HFF-Myc (cell line): ENCODE results near the gene ALOX15B.

Experiments used
- DNase-seq: peaks from one replicate; pipeline ENCODE4 v3.0.0-alpha.2; 2011; ENCODE audit warnings: low read depth; ENCODE audit errors: extremely low read depth
- H3K4me3 ChIP-seq: replicated peaks from 2 replicates; pipeline ENCODE4 v1.5.1; 2011; ENCODE audit warnings: low read depth, mild to moderate bottlenecking, control low read depth, low read length
- CTCF ChIP-seq: IDR thresholded peaks from 2 replicates; pipeline ENCODE4 v1.5.1; 2012; ENCODE audit warnings: mild to moderate bottlenecking, low read depth, low read length, control low read depth; ENCODE audit errors: missing control alignments

The ALOX15B gene

GRCh38 chr17:8029121-8029520, 9.7 kb upstream of the ALOX15B start:
- no peak for TF ChIP-seq CTCF
- no peak overlapping the region for H3K4me3 ChIP-seq
- no peak for DNase-seq

DNA sequence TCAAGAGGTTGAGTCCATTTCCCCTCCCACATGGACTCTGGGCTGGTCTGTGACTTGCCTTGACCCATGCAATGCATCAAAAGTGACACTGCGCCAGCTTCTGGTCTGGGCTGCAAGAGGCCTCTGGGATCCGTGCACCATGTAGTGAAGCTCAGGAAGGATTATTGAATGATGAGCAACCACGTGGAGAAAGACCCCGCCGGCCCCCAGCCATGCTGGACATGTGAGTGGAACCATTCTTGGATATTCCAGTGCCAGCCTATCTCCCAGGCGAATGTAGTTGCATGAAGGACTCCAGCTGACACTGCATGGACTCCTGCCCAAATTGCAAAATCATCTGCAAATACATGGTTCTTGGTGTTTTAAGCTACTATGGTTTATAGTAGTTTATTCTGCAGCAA, 7.6 kb upstream of the ALOX15B start:
- DNase-seq = no peak
- no peak for TF ChIP-seq CTCF
- H3K4me3 ChIP-seq = no peak overlapping the region

DNA sequence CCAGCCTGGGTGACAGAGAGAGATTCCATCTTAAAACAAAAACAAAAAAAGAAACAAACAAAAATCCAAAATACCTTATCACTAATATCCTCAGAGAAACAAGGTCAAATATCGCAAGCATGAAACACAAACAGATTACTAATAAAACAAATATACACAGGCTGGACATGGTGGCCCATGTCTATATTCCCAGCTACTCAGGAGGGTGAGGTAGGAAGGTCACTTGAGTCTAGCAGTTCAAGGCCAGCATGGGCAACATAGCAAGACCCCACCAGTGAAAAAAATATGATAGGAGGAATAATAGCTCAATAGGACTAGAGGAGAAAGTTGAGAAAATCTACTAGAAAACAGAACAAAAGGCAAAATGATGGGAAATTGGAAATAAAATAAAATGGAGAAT, 6.9 kb upstream of the ALOX15B start:
- no peak for TF ChIP-seq CTCF

GRCh38 chr17:8032442-8032841, 6.4 kb upstream of the ALOX15B start:
- no peak for TF ChIP-seq CTCF
- no peak for DNase-seq
- no peak overlapping the region for H3K4me3 ChIP-seq

More for the DNA sequence above, 6.9 kb upstream of the ALOX15B start:
- H3K4me3 ChIP-seq = no peak overlapping the region
- DNase-seq = no peak

DNA sequence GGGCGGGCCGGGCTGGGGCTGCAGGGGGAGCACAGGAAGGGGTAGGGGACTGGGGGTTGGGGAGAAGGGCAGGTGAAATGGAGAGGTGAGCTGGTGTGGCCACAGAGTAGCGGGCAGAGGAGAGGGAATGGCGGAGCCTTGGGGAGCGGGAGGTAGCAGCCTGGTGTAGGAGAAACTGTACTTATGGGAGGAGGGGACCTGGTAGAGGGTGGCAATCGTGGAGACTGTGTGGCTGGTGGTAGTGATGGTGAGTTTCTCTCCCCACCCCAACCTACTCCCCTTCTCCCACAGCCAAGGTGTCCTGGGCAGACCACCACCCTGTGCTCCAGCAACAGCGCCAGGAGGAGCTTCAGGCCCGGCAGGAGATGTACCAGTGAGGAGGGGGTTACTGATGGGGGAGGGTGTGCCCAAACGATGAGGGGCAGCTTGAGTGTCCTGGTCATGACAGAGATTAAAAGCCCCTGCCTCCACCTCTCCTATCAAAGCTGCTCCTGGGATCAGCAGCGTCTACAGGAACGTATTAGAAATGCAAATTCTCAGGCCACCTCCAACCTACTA, 831 bp downstream of the ALOX15B start:
- no peak for DNase-seq
- H3K4me3 ChIP-seq = no peak overlapping the region
- TF ChIP-seq CTCF = no peak

- TF ChIP-seq CTCF = peak; percentile 58
- no peak for DNase-seq
These were observed 2.5 kb downstream of the ALOX15B start for GRCh38 chr17:8041249-8041928.

More at GRCh38 chr17:8041249-8041928, 2.5 kb downstream of the ALOX15B start:
- no peak overlapping the region for H3K4me3 ChIP-seq
